Measurements from ENCODE around the gene ZNF772. TPM values are rescaled to one million over a fixed set of nuclear protein-coding genes. Genes with fewer than 3 reads are reported as not detected.

ZNF772 gene
- polyA plus RNA-seq, 1 of the 3 experiments (the other 2 are of a cell fraction) = 0.99 TPM

GRCh38 chr19:57512845-57513244, 35.5 kb upstream of the ZNF772 start:
- no peak overlapping the region for H3K27ac ChIP-seq (ENCODE audit: low read depth in 2 of 2, low read length in 1 of 2)
- H3K9ac ChIP-seq = no peak overlapping the region
- ChIA-PET CTCF (no interaction called here), POLR2A (no interaction called here)
- no peak for TF ChIP-seq JUND (IDR thresholded peaks at IDR 0.05)
- TF ChIP-seq GABPA (IDR thresholded peaks at IDR 0.05; ENCODE audit: low read depth) = no peak
- no peak for TF ChIP-seq MXI1 (IDR thresholded peaks at IDR 0.05; ENCODE audit: low read depth, low read length)
- no peak for TF ChIP-seq NFIC (IDR thresholded peaks at IDR 0.05; ENCODE audit: borderline replicate concordance)
- no peak for TF ChIP-seq CTCF (IDR thresholded peaks at IDR 0.05)
- TF ChIP-seq ELF1 (IDR thresholded peaks at IDR 0.05) = no peak
- no peak for TF ChIP-seq RCOR1 (IDR thresholded peaks at IDR 0.05; ENCODE audit: low read length)
- no peak for TF ChIP-seq POLR2AphosphoS5 (IDR thresholded peaks at IDR 0.05; ENCODE audit: low read depth, low read length)
- TF ChIP-seq USF2 (IDR thresholded peaks at IDR 0.05; ENCODE audit: borderline replicate concordance, low read depth, low read length) = no peak
- TF ChIP-seq CHD2 (IDR thresholded peaks at IDR 0.05; ENCODE audit: low read length, partially characterized antibody) = no peak
- no peak for TF ChIP-seq TAF1 (IDR thresholded peaks at IDR 0.05; ENCODE audit: borderline replicate concordance, low read depth, low read length)
- no peak for TF ChIP-seq IRF3 (IDR thresholded peaks at IDR 0.05; ENCODE audit: low read depth, low read length)
- no peak for TF ChIP-seq MAX (IDR thresholded peaks at IDR 0.05; ENCODE audit: low read depth)
- TF ChIP-seq FOSL2 (IDR thresholded peaks at IDR 0.05; ENCODE audit: borderline replicate concordance, low read depth) = no peak
- no peak for TF ChIP-seq FOXM1 (IDR thresholded peaks at IDR 0.05; ENCODE audit: low read depth)
- no peak for TF ChIP-seq TCF12 (IDR thresholded peaks at IDR 0.05)
- no peak for TF ChIP-seq EZH2phosphoT487 (IDR thresholded peaks at IDR 0.05; ENCODE audit: borderline replicate concordance, low read depth)
- no peak for TF ChIP-seq TEAD4 (IDR thresholded peaks at IDR 0.05; ENCODE audit: borderline replicate concordance, insufficient read depth)
- no peak for TF ChIP-seq YY1 (IDR thresholded peaks at IDR 0.05; ENCODE audit: low read depth)
- no peaks in the 10 kb centered on the region for H3K4me1 ChIP-seq (ENCODE audit: control insufficient read depth in 1 of 2, insufficient read depth in 2 of 2, low read depth in 1 of 2, low read length in 1 of 2)
- 77% methylated on average over 6 of the region's 6 CpGs for WGBS (ENCODE audit: low lambda C conversion rate)
- peaks cover 27% of the 10 kb centered on the region for H3K9me3 ChIP-seq
- no peaks in the 10 kb centered on the region for H4K20me1 ChIP-seq (ENCODE audit: insufficient read depth)
- peaks cover 13% of the 10 kb centered on the region for H3F3A ChIP-seq (replicated peaks; ENCODE audit: insufficient read depth)
- no peak for DNase-seq
- H3K9me2 ChIP-seq = no peaks in the 10 kb centered on the region
- H3K79me2 ChIP-seq (ENCODE audit: insufficient read depth) = no peaks in the 10 kb centered on the region
- H3K4me3 ChIP-seq (ENCODE audit: low read depth in 2 of 2, low read length in 1 of 2) = no peak overlapping the region; a peak in 1 of 4 replicates
- no peaks in the 10 kb centered on the region for H3K27me3 ChIP-seq (ENCODE audit: insufficient read depth)
- no peak overlapping the region for H2AFZ ChIP-seq (ENCODE audit: low read depth)
- H3K4me2 ChIP-seq = no peak overlapping the region
- peaks cover 17 to 65% of the 10 kb centered on the region in 2 experiments for H3K36me3 ChIP-seq (replicated peaks in 1 of 2; ENCODE audit: control insufficient read depth in 1 of 2, insufficient read depth in 2 of 2, low read length in 1 of 2)
